ENCODE data around the gene SMTNL2. TPM values are rescaled to one million over a fixed set of nuclear protein-coding genes. Genes with fewer than 3 reads are reported as not detected.
"Not testable (repeated sequence)": the region's sequence is repeated elsewhere in the genome, so short reads cannot be mapped to it uniquely, and the experiment has no call there.

Gene SMTNL2
- total RNA-seq, 2 donors from 2014 or later = 13.2 to 13.3 TPM

DNA sequence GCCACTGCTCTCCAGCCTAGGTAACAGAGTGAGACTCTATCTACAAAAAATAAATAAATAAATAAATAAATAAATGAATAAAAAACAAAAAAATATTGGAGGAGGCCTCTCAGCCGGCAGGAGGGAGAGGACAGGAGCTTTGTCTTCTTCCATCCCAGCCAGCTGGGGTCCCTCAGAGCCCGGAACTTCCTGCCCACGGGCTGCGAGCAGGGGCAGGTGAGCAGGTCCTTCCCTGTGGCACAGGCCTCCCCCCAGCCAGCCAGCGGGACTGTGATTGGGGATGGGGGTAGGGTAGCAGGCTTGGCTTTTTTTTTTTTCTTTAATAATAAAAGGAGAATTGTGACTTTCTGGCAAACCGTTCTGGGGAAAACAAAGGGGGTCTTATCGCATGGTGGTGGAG lies 10.1 kb downstream of the SMTNL2 start:
- intact Hi-C loops (cut with DNase I) = no loop called here
- ATAC-seq (no peak), DNase-seq (no peak)

DNA sequence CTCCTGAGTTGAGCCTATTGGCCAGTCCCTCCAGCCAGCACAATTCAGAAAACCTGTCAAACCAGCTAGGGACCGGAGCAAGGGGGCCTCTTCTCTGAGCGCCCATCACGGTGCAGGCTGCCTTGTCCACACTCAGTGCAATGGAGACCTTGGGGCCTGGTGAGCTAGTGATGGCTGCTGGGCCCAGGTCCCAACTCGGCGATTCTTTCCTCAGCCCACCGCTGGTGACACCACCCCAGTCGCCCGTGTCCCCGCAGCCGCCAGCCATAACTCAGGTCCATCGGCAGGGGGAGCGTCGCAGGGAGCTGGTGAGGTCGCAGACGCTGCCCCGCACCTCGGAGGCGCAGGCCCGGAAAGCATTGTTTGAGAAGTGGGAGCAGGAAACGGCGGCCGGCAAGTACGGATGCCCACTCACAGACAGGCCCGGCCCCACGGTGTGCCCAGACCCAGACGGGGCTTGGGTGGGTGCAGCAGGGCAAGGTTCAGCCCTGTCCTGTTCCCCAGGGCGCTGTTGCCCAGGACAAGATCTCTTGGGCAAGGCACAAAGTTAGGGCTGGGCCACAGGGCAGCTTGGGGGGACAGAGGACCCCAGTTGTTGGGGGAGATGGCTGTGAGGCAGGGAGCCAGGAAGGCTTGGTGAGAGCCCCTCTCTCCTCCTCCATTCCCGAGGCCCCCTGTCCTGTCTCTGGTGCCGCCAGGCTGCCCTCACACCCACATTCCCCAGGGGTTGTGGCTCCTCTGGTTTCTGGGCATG lies 10.8 kb downstream of the SMTNL2 start:
- DNase-seq (no peak), ATAC-seq (no peak)
- intact Hi-C loops (cut with DNase I) = no loop called here

DNA sequence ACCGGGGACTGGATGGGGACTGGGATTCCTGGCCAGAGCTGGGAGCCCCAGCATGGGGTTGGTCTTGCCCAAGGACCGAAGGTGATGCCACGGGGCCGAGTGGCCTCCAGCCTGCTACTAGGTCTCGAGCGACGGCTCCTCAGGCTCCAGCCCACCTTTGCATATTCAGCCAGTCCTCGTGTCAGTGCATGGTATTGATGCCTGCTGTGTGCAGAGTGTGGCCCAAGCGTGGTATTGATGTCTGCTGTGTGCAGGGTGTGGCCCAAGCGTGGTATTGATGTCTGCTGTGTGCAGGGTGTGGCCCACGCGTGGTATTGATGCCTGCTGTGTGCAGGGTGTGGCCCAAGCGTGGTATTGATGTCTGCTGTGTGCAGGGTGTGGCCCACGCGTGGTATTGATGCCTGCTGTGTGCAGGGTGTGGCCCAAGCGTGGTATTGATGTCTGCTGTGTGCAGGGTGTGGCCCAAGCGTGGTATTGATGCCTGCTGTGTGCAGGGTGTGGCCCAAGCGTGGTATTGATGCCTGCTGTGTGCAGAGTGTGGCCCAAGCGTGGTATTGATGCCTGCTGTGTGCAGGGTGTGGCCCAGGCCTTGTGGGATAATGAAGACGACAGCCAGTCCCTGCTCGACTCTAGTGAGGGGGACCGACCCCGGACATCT lies 11.5 kb downstream of the SMTNL2 start:
- DNase-seq; intact Hi-C loops (cut with DNase I); ATAC-seq: not testable (repeated sequence)

DNA sequence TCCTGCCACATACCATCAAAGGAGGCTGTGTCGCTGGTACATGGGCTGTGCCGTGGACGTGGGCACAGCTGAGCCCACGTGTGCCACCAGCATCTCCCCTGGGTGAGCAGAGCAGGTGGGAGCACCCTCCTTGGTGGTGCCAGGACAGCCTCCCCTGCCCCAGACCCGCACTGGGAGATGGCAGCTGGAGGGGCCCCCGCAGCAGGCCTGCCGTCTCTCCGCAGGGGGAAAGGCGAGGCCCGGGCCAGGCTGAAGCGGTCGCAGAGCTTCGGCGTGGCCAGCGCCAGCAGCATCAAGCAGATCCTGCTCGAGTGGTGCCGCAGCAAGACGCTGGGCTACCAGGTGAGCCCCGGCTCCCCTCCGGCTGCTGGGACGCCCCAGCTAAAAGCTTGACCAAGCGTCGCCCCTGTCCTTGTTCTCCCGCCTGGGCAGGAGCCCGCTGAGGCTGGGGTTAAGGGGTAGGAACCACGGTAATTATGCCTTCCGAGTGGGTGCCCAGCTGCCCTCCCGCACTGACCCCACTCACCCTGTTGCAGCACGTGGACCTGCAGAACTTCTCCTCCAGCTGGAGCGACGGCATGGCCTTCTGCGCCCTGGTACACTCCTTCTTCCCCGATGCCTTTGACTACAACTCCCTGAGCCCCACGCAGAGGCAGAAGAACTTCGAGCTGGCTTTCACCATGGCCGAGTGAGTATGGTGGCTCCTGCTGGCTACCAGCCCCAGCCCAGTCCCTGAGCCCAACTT lies 12.5 kb downstream of the SMTNL2 start:
- DNase-seq = no peak
- intact Hi-C loops (cut with DNase I) = no loop called here
- no peak for ATAC-seq

DNA sequence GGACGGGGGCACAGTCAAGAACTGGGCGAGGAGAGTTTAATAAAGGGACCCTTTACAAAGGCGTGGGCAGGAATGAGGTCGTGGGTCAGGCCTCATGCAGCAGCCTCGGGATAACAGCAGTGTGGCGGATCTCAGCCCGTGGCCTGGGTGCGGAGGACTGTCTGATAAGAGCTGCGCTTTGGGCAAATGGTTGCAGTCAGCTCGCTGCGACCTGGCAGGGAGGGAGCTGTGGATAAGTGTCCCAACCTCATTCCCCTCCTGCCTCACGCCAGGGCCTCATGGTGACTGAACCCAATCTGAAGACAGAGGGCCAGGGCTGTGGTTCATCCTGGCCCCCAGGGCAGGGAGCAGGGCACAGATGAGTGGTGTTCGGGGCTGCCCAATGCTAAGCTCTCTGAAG lies 13.6 kb downstream of the SMTNL2 start:
- no peak for ATAC-seq
- DNase-seq = no peak
- intact Hi-C loops (cut with DNase I) = no loop called here

DNA sequence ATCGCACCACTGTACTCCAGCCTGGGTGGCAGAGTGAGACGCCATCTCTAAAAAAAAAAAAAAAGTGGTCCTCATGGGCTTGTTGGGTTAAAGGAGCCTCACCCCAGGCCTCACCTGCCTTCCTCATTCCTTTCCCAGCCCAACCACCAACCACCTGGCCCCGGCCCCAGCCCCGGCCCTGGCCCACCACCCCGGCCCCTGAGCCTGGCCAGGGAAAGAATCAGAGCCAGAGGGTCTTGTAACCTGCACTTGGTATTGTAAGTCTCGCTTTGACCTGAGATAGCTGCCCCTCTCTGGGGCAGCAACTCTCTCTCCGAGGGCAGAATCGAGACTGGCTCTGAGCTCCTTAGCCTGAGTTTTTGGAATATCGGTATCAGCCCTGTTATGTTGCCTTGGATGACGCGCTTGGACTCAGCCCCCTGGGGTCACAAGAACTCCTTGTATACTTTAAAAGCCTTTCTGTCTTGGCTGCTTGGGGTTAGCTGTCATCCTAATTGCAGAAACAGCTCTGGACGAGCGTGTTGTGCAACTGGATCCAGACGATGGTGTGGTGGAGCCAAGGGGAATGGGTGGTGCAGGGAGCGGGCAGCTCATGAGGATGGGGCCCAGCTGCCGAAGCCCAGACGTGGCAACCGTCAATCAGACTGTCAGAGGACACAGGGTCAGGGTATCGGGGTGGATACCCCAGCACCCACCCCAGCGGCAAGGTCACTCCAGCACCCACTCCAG lies 14.6 kb downstream of the SMTNL2 start:
- ATAC-seq (peak; percentile 86 to 88), DNase-seq (peak; percentile 75)
- intact Hi-C loops (cut with DNase I) = no loop called here

DNA sequence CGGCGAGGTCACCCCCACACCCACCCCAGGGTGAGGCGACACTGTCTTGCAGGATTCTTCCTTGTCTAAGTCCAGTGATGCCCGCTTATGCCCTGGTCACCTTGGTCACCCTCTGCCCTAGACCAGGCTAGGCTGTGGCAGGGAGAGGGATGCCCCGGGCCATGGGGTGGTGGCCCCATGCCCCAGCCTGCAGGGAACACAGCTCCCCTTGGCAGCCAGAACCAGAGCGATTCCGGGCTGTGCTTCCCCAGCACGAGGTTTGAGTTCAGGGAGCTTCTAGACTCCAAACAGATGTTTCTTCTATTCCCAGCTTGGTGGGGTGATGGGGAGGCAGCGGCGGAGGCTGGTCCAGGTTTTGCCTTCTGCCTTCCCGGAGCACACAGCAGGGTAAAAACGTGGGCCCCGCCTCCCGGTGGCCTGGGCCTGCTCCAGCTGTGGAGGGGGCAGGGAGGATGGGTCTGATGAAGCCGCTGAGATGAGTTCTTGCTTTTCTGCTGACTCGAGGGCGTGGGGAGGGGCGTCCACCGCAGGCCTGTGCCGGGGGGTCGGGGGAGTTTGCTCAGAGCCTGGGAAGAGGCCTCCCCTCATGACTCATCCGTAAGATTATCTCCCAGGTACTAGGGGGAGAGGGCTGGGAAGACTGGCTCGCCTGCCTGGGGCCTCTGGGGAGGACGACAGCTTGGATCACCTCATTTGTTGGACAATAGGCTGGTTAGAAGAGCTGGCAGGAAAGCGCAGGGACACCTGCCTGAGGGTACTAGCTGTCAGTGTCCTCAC lies 15.4 kb downstream of the SMTNL2 start:
- peak; percentile 43 to 85 for ATAC-seq
- intact Hi-C loops (cut with DNase I) = no loop called here
- DNase-seq = peak; percentile 65

DNA sequence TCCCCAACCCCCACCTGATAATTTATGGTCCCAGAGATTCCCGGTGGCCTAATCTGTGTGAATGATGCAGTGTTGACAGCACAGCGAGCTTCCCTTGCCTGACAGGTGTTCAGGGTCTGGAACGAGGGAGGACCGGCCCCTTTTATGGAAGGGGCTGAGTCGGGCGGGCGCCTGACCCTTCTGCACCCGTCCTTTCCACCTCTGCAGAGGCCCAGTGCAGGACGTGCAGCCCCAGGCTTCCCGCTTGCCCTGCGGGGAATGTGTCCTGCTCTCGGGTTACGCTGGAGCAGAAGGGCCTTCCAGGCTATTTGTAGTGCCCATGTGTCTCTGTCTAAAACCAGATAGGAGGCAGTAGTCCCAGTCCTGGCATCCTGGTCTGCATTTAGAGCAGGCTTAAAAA lies 16.2 kb downstream of the SMTNL2 start:
- ATAC-seq (peak; percentile 13 to 44), DNase-seq (no peak)
- intact Hi-C loops (cut with DNase I) = no loop called here

DNA sequence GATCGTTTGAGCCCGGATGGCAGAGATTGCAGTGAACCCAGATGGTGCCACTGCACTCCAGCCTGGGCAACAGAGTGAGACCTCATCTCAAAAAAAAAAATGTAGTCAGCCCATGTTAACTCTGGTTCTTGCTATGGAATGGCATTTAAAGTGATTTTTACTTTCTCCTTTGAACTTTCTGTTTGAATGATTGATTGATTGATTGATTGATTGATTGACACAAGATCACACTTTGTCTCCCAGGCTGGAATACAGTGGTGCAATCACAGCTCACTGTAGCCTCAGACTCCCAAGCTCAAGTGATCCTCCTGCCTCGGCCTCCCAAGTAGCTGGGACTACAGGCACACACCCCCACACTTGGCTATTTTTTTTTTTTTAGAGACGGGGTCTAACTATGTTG lies 17.0 kb downstream of the SMTNL2 start:
- intact Hi-C loops (cut with DNase I) = no loop called here
- ATAC-seq = no peak
- no peak for DNase-seq

DNA sequence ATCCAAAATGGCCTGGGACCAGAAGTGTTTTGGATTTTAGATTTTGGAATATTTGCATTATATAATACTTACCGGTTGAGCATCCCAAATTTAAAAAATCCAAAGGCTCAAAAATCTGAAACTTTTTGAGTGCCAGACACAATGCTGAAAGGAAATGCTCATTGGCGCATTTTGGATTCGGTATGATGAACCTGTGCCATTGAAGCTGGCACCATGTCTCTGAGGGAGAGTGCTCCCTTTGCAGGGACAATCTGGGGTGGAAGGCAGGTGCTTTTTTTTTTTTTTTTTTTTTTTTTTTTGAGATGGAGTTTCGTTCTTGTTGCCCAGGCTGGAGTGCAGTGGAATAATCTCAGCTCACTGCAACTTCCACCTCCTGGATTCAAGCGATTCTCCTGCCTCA lies 17.7 kb downstream of the SMTNL2 start:
- DNase-seq = no peak
- intact Hi-C loops (cut with DNase I) = no loop called here
- ATAC-seq = no peak

DNA sequence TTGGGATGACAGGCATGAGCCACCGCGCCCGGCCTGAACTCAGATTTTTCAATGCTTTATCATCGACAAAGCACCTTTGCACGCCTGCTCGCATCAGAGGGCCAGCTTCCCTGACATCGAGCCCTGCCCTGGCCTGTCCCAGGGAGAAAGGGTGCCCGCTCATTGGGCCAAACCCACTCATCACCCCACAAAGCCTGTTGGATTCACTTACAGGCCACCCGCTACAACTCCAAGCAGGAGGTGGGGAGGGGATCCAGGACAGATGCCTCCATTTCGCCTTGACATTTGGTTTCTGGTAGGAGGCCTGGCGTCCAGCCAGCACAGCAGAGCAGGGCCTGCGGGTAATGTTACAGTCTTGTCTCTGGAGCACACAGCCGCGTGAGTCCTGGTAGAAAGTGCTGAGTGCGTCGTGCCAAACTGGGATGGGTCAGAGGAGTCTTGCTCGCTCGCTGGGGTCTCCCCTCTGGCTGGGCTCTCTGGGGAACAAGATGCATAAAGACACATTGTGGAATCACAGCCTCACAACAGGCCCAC lies 19.8 kb downstream of the SMTNL2 start:
- intact Hi-C loops (cut with DNase I) = no loop called here
- peak; percentile 17 to 38 for ATAC-seq
- peak; percentile 80 for DNase-seq

DNA sequence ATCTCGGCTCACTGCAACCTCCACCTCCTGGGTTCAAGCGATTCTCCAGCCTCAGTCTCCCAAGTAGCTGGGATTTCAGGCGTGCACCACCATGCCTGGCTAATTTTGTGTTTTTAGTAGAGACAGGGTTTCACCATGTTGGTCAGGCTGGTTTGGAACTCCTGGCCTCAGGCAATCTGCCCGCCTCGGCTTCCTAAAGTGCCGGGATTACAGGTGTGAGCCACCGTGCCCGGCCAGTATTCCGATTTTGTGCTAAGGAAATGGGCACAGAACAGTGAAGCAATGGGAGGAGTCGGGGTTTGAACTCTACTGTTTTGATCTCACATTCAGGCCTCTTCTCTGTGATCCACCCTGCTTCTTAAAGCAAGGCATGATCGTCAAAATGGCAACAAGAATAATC lies 20.4 kb downstream of the SMTNL2 start:
- DNase-seq; intact Hi-C loops (cut with DNase I); ATAC-seq: not testable (repeated sequence)

DNA sequence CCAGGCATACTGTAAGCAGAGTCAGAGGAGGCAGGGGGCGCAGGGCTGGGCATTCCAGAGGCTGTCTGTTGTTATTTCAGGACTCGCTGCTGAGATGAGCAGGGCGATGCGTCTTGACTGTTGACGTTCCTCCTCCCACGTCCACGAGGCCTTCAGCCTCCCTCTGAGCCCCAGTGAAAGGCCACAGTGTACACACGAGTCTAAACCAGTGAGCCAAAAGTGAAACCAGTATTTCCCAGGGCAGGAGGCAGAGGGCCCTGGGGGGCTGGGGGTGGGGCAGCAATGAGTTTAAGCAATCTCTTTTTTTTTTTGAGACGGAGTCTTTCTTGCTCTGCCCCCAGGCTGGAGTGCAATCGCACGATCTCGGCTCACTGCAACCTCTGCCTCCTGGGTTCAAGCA lies 21.5 kb downstream of the SMTNL2 start:
- intact Hi-C loops (cut with DNase I) = no loop called here
- ATAC-seq = peak; percentile 34 to 58
- DNase-seq = peak; percentile 66

DNA sequence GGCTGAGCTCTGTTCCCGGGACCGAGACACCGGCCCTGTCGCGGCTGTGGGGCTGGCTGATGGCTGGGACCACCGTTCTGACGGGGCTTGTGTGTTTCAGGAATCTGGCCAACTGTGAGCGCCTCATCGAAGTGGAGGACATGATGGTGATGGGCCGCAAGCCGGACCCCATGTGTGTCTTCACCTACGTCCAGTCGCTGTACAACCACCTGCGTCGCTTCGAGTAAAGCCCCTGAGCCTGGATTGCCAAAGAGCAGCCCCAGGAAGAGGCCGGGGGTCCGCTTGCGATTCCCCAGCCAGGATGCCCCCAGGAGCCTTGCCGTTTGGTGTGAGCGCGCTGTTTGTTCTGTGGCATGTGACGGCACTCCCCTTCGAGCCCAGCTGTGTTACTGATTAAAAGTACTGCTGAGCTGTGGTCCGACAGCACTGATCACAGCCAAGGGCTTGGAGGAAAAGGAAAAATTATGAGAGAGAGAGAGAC lies 23.0 kb downstream of the SMTNL2 start:
- peak; percentile 33 to 51 for ATAC-seq

DNA sequence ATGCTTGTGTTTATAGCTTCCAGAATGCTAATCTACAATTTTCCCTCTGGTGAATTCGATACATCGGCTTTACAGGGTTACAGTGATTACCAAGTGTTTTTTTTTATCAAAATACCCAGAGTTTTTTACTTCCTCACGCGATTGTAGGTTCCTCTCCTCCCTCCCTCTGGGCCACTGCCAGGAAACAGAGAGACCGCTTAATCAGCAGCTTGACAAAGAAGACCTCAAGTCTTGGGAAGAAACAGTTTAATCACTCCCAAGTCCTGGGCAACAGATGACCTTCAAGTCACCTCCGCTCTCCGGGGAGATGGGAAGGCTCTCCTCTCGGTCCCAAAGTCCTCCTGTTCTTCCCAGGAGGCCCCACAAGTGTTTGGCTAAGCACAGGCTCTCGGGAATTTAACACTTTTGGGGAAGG lies 23.5 kb downstream of the SMTNL2 start:
- DNase-seq (peak; percentile 87), ATAC-seq (peak; percentile 53 to 63)
- intact Hi-C loops (cut with DNase I) = no loop called here

More for the DNA sequence above, 23.0 kb downstream of the SMTNL2 start:
- intact Hi-C loops (cut with DNase I) = no loop called here
- no peak for DNase-seq

DNA sequence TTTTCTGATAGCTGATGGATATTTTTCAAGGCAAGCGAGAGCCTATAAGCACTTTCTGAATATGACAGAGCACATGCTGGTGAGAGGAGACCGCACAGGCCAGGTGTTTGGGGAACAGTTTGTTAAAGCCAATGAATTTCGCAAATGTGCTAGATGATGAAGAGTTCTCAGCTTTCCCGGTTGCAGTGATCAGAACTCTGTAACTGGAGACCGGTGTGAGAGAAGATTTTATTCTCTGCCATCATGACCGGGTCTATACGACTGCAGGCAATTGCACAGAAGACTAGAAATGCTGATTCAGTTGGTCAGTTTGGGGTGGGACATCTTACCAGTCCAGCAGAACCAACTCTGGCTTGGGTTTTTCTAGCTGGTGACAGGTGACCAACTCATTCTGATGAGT lies 25.4 kb downstream of the SMTNL2 start:
- ATAC-seq (no peak), DNase-seq (no peak)
- intact Hi-C loops (cut with DNase I) = no loop called here

DNA sequence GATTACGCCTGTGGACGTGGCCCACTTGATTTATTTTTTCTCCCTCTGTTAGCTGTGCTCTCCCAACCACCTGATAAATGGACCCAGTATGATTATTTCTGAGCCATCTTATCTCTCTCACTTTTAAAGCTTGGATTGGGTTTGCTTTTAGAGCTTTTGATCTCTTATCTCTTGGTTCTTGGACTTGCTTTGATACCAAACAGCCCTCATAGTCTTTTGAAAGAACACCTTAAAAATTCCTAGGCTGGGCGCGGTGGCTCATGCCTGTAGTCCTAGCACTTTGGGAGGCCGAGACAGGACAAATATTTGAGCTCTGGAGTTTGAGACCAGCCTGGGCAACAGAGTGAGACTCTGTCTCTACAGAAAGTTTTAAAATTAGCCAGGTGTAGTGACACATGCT lies 25.8 kb downstream of the SMTNL2 start:
- DNase-seq (no peak), ATAC-seq (no peak)
- intact Hi-C loops (cut with DNase I) = no loop called here

DNA sequence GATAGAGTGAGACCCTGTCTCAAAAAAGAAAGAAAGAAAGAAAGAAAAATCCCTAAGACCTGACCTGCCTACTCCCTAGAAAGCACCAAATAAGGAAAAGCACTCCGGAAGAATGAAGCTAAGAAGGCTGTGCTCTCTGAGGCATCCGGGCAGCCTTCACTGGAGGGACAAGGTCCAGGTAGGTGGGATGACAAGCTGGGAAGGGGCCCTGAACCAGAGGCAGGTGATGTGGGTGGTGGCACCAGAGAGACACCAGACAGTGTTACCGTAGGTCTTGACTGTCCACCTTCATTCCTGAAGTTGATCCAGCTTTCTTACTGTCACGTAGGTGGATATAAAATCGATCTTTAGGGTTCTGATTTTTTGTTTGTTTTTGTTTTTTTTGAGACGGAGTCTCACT lies 26.3 kb downstream of the SMTNL2 start:
- ATAC-seq (no peak), DNase-seq (no peak)
- intact Hi-C loops (cut with DNase I) = no loop called here
